Uterus (tissue), 2 donors: ENCODE data around the gene LMOD1.

ENCODE experiments used
- POLR2A ChIP-seq, 2 donors: fragments of 450-650 bp; IDR thresholded peaks; one replicate each; pipeline ENCODE4 v1.6.1; 2016; ENCODE audit warnings: antibody characterized with exemption in 2 of 2, mild to moderate bottlenecking in 1 of 2, moderate library complexity in 1 of 2
- TF ChIP-seq, protein P1 (sequence below), 4 experiments: fragments of 200-600 bp in 2 of 4; fragments of 450-650 bp in 2 of 4; sonication (generic) in 2 of 4; IDR thresholded peaks; one replicate each; pipeline ENCODE4 v1.5.1; 2016 to 2019; ENCODE audit warnings: antibody characterized with exemption in 4 of 4, mild to moderate bottlenecking in 2 of 4, moderate library complexity in 1 of 4

DNA sequence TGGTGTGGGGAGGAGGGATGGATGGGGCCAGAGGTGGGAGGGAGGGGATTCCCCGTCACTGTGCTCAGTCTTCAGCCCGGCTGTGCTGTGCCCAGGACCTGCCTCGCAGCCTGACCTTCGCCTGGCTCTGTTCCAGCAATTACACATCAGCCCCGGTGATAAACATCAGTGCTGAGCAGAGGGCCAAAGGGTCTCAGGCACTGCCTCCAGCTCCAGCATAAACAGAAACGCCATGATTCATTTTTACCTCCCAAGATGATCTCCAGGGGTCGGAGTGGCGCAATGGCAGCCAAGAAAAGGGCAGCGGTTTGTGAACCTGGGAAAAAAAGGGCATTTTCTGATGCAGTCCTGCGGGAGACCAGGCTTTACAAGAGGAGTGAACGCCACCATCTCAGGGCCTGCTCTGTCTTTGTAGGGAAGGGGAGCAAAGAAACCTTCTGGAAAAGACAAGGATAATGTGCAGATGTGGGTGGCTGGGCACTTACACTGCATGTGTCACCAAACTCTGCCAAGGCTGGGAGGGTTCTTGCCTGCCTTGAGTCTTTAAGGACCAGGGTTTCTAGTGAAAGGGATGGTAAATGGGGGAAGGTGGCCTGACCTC, 29.6 kb downstream of the LMOD1 start:
- TF ChIP-seq, protein P1, sequence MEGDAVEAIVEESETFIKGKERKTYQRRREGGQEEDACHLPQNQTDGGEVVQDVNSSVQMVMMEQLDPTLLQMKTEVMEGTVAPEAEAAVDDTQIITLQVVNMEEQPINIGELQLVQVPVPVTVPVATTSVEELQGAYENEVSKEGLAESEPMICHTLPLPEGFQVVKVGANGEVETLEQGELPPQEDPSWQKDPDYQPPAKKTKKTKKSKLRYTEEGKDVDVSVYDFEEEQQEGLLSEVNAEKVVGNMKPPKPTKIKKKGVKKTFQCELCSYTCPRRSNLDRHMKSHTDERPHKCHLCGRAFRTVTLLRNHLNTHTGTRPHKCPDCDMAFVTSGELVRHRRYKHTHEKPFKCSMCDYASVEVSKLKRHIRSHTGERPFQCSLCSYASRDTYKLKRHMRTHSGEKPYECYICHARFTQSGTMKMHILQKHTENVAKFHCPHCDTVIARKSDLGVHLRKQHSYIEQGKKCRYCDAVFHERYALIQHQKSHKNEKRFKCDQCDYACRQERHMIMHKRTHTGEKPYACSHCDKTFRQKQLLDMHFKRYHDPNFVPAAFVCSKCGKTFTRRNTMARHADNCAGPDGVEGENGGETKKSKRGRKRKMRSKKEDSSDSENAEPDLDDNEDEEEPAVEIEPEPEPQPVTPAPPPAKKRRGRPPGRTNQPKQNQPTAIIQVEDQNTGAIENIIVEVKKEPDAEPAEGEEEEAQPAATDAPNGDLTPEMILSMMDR (IDR thresholded peaks at IDR 0.05), result no peak
- no peak for TF ChIP-seq POLR2A (IDR thresholded peaks at IDR 0.05)
